Measurements from ENCODE around the gene TRAPPC4.
"Not testable (repeated sequence)": the region's sequence is repeated elsewhere in the genome, so short reads cannot be mapped to it uniquely, and the experiment has no call there.

TRAPPC4 gene

GRCh38 chr11:119034813-119035212 lies 16.2 kb downstream of the TRAPPC4 start:
- TF ChIP-seq CTCF (IDR thresholded peaks at IDR 0.05; ENCODE audit: control insufficient read depth, insufficient read depth, low read depth, low read length, missing control alignments): no peak
- H3K4me3 ChIP-seq (ENCODE audit: control insufficient read depth, low read depth, low read length): no peak overlapping the region
- no peak for DNase-seq (ENCODE audit: low read depth)

DNA sequence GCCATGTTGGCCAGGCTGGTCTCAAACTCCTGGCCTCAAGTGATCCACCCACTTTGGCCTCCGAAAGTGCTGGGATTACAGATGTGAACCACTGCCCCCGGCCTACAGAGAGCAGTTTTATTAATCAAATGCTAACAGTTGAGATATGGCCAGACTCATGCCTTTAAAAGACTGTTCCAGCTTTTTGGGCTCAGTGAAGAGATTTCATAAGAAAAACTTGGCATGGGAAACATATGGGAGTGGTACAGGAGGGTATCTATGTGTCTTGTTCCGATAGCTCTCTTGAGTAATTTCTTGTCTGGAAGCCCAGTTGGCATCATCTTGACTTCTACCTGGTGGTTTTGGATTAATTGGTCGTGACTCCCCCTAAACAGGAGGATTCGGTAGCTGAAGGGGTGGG lies 20.3 kb downstream of the TRAPPC4 start:
- no peak overlapping the region for H3K4me3 ChIP-seq (ENCODE audit: control insufficient read depth, low read depth, low read length)
- no peak for DNase-seq (ENCODE audit: low read depth)
- TF ChIP-seq CTCF (IDR thresholded peaks at IDR 0.05; ENCODE audit: control insufficient read depth, insufficient read depth, low read depth, low read length, missing control alignments): no peak

GRCh38 chr11:119039471-119039870 lies 20.9 kb downstream of the TRAPPC4 start:
- not testable (repeated sequence) for DNase-seq (ENCODE audit: low read depth); H3K4me3 ChIP-seq (ENCODE audit: control insufficient read depth, low read depth, low read length)

DNA sequence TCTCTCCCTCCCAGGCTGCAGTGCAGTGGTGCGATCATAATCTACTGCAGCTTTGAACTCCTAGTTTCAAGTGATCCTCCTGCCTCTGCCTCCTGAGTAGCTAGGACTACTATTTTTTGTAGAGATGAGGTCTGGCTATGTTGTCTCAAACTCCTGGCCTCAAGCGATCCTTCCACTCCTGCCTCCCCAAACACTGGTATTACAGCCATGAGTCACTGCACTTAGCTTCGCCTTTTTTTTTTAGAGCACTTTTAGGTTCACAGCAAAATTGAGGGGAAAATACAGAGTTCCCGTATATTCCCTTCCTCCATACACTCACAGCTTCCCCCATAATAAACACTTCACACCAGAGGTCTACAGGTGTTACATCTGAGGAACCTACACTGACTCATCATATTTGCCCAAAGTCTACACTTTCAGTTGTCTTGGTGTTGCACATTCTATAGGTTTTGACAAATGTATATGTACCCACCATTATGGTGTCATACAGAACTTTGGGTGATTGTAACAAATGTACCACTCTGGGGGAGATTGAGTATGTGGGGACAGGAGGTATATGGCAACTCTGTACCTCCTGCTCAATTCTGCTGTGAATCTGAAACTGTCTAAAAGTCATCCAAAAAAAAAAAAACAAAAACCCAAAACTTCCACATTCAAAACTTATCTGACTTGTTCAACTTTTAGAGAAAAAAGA lies 23.4 kb downstream of the TRAPPC4 start:
- DNase-seq (ENCODE audit: low read depth): no peak
- no peak overlapping the region for H3K4me3 ChIP-seq (ENCODE audit: control insufficient read depth, low read depth, low read length)
- TF ChIP-seq CTCF (IDR thresholded peaks at IDR 0.05; ENCODE audit: control insufficient read depth, insufficient read depth, low read depth, low read length, missing control alignments): no peak

DNA sequence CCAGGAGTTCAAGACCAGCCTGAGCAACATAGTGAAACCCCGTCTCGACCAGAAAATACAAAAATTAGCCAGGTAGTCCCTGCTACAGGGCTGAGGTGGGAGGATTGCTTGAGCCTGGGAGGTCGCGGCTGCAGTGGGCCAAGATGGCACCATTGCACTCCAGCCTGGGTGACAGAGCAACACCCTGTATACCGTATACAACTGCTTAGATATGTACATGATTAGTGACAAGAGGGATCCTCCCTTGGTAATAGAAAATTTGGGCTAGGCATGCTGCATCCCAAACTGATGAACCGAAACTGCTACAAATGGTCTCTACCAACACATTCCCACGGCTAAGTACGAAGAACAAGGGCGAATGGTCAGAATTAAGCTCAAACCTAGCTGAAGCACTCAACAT lies 24.4 kb downstream of the TRAPPC4 start:
- no peak overlapping the region for H3K4me3 ChIP-seq (ENCODE audit: control insufficient read depth, low read depth, low read length)
- no peak for TF ChIP-seq CTCF (IDR thresholded peaks at IDR 0.05; ENCODE audit: control insufficient read depth, insufficient read depth, low read depth, low read length, missing control alignments)
- no peak for DNase-seq (ENCODE audit: low read depth)

DNA sequence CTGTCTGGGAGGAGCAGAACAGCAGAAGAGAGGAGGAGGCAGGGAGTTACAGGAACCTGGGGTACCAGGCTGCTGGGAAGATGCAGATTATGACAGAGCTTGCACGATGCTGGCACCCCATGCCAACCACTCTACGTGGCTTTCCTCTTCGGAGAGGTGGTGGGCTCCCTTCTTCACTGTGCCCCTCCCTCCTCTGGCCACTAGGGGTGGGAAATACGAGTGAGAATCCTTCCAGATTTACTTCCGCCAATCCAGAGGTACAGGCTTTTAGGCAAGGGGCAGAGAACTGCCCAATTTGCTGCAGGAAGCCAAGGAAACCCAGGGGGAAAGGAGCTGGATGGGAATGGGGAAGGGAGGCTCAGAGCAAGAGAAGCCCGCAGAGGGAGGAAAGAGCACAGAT lies 26.1 kb downstream of the TRAPPC4 start:
- H3K4me3 ChIP-seq (ENCODE audit: control insufficient read depth, low read depth, low read length): no peak overlapping the region
- no peak for TF ChIP-seq CTCF (IDR thresholded peaks at IDR 0.05; ENCODE audit: control insufficient read depth, insufficient read depth, low read depth, low read length, missing control alignments)
- no peak for DNase-seq (ENCODE audit: low read depth)

GRCh38 chr11:119046489-119046888 lies 27.9 kb downstream of the TRAPPC4 start:
- H3K4me3 ChIP-seq (ENCODE audit: control insufficient read depth, low read depth, low read length): no peak overlapping the region
- DNase-seq (ENCODE audit: low read depth): no peak
- no peak for TF ChIP-seq CTCF (IDR thresholded peaks at IDR 0.05; ENCODE audit: control insufficient read depth, insufficient read depth, low read depth, low read length, missing control alignments)
